Cardiac ventricle fibroblast (primary cell): Measurements from ENCODE around the gene GATA6. TPM values are rescaled to one million over a fixed set of nuclear protein-coding genes. Genes with fewer than 3 reads are reported as not detected.

ENCODE experiments used
- total RNA-seq: library from RNA; depleted of rRNA; stranded (reverse); fragments of >200 nt; gene quantifications from 2 replicates; pipeline ENCODE4 v1.2.3, GENCODE V29; 2015

The GATA6 gene
- total RNA-seq: 30.0 and 37.3 TPM in 2 replicates

GRCh38 chr18:22169011-22169888, at the start of gene GATA6:
TSS of gene GATA6 (plus strand) at chr18:22169589. CDS start at chr18:22171145, 1,556 bp downstream.

Other genes with a start within 250 kb of the GATA6 start
- gene CTAGE1, start 248.3 kb downstream of the GATA6 start, total RNA-seq: not detected in 2 replicates